Measurements from ENCODE around the gene KMT2A.
A peak's percentile ranks its signal among the peaks of the same experiment; 100 is the strongest.

Gene KMT2A

GRCh38 chr11:118572061-118572980 lies 136.0 kb downstream of the KMT2A start, which contains the start of gene ARCN1:
Gene ARCN1 (plus strand): TSS chr11:118572409. CDS start chr11:118572548, 139 bp downstream.
- Histone ChIP-seq H3K4me3 (ENCODE audit: low read length in 2 of 2) (peak within 1 kb of the TSS; percentile 89 to 98), H3K9ac (ENCODE audit: low read depth in 1 of 2, low read length in 2 of 2) (peak within 1 kb of the TSS; percentile 99), H3K36me3 (ENCODE audit: control insufficient read depth in 2 of 2, insufficient read depth in 2 of 2, low read length in 2 of 2) (no peaks in the 10 kb centered on the region), H3K4me1 (ENCODE audit: control insufficient read depth in 2 of 2, insufficient read depth in 2 of 2, low read length in 2 of 2) (peaks cover 8 to 10% of the 10 kb centered on the region in 2 donors), H3K27me3 (ENCODE audit: control insufficient read depth in 2 of 2, insufficient read depth in 2 of 2, low read length in 2 of 2) (no peaks in the 10 kb centered on the region), H3K27ac (ENCODE audit: low read depth in 2 of 2, low read length in 2 of 2) (peak within 1 kb of the TSS; percentile 96 to 97), H3K9me3 (ENCODE audit: control insufficient read depth in 2 of 2, low read length in 2 of 2) (no peaks in the 10 kb centered on the region)

- Histone ChIP-seq H3K4me3 (ENCODE audit: low read length in 2 of 2) (peak overlapping the region; percentile 89 to 98), H3K9ac (ENCODE audit: low read depth in 1 of 2, low read length in 2 of 2) (peak overlapping the region; percentile 99), H3K9me3 (ENCODE audit: control insufficient read depth in 2 of 2, low read length in 2 of 2) (no peaks in the 10 kb centered on the region), H3K4me1 (ENCODE audit: control insufficient read depth in 2 of 2, insufficient read depth in 2 of 2, low read length in 2 of 2) (peaks cover 8 to 10% of the 10 kb centered on the region in 2 donors), H3K27ac (ENCODE audit: low read depth in 2 of 2, low read length in 2 of 2) (peak overlapping the region; percentile 96 to 97), H3K36me3 (ENCODE audit: control insufficient read depth in 2 of 2, insufficient read depth in 2 of 2, low read length in 2 of 2) (no peaks in the 10 kb centered on the region), H3K27me3 (ENCODE audit: control insufficient read depth in 2 of 2, insufficient read depth in 2 of 2, low read length in 2 of 2) (no peaks in the 10 kb centered on the region)
These were observed 136.8 kb downstream of the KMT2A start for GRCh38 chr11:118572981-118573550.

GRCh38 chr11:118574636-118575035 lies 138.3 kb downstream of the KMT2A start:
- Histone ChIP-seq H3K9me3 (ENCODE audit: control insufficient read depth in 2 of 2, low read length in 2 of 2) (no peaks in the 10 kb centered on the region), H3K9ac (ENCODE audit: low read depth in 1 of 2, low read length in 2 of 2) (no peak overlapping the region), H3K36me3 (ENCODE audit: control insufficient read depth in 2 of 2, insufficient read depth in 2 of 2, low read length in 2 of 2) (no peaks in the 10 kb centered on the region), H3K4me1 (ENCODE audit: control insufficient read depth in 2 of 2, insufficient read depth in 2 of 2, low read length in 2 of 2) (peaks cover 8 to 10% of the 10 kb centered on the region in 2 donors), H3K4me3 (ENCODE audit: low read length in 2 of 2) (peak overlapping the region in 1 of 2 donors; percentile 43), H3K27ac (ENCODE audit: low read depth in 2 of 2, low read length in 2 of 2) (no peak overlapping the region), H3K27me3 (ENCODE audit: control insufficient read depth in 2 of 2, insufficient read depth in 2 of 2, low read length in 2 of 2) (no peaks in the 10 kb centered on the region)
